TTC549 (cell line): Measurements from ENCODE around the gene CPLX3.

Source experiments
- FAIRE-seq: peaks from 2 replicates; lab custom pipeline; 2012; peaks lifted over from hg19 to GRCh38; lab: Jason Lieb, UNC

The CPLX3 gene

DNA sequence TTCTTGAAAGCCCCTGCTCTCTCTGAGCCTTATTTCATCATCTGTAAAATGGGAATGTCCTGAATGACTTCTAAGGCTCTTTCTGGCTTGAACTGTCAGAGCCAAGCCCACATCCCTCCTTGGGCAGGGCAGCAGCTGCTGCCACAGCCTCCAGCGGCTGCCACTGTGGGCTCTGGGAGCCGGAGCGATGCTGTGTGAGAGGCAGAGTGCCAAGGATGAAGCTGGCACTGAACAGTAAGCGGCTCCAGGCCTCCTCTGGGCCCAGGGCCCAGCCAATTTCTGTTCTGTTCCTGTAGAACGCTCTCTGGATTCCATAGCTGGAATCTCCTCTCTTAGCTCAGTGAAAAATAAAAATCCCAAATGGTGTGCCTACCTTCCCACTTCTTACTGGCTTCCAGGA, 4.4 kb downstream of the CPLX3 start:
- no peak for FAIRE-seq

DNA sequence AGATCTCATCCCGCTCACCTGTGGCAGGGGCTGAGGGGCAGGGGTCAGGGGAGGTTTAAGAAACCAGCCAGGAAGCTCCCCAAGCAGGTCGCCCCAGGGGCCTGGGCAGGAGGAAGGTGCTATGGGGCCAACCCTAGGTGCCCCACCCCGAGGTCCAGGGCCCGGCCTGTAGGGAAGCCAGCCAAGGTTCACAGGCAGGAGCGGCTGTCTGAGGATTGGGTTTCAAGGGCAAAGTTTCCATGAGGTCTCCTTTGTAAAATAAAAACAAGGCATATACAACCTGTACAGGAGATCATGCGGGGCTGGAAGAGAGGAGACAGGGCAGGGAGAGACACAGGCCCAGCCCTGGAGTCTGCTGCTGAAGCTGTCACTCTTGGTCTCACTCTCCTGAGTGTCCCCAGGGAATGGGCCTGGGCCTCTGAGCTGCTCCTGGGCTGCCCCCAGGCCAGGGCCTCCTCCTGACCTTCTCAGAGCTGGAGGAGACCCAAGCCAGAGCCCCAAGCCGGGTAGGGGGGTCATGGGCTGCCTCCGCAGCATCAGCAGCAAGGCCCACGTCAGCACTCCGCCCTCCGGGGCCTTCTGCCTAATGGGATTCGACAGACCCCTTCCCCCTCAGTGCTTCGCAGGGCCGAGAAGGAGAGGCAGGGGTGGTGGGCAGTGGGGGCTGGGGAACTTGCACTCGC, 5.5 kb downstream of the CPLX3 start:
- FAIRE-seq: no peak

- FAIRE-seq: no peak
These were observed 6.4 kb downstream of the CPLX3 start for GRCh38 chr15:74832826-74833225.

- FAIRE-seq: no peak
These were observed 7.1 kb downstream of the CPLX3 start for GRCh38 chr15:74833376-74834107.

DNA sequence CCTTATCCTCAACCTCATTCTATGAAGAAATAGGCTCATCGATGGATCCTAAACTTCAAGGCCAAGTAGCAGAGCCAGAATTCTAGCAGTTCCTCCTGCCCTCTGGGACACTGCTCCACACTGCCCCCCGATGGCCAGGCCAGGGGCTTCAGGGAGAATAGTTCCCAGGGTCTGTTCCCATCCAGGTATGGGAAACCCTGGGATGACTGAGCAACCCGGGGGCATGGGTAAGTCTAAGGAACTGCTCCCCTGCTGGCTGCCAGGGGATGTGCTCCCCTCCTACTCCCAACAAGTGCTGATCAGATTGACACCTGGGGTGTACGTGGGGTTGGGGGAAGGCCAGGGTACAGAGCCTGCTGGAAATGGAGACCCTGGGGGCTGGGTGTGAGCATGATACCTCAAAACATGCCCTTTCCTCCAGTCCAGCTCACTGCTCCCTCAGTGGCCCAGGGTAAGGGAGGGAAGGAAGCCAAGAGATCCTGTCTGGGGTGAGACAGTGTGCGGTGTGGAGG, 8.9 kb downstream of the CPLX3 start:
- no peak for FAIRE-seq

- FAIRE-seq: no peak
These were observed 10.4 kb downstream of the CPLX3 start for GRCh38 chr15:74836846-74837245.

DNA sequence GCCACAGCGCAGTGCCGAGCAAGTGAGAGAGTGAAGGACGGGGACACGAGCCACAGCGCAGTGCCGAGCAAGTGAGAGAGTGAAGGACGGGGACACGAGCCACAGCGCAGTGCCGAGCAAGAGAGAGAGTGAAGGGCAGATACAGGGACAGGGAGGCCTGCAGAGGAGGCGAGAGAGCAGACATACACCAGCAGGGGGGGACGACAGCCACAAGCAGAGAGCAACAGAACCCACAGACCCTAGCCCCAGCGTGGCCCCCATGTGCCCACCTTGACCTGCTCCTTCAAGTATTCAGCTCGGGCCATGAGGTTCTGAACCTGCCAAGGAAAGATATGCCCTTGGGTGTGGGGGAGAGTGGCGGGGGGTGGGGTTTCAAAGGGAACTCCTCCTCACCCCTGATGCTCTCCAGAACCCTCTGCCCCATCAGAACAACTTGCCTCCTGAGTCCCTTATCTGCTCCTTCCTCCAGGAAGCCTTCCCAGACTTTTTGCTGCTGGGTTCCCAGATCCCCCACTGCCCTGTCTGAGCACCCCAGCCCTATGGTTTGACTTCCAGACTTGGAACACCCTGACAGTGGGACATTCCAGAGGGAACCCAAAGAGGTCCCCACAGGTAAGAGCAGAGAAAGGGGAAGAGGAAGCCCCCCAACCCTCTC, 11.2 kb downstream of the CPLX3 start:
- no peak for FAIRE-seq

DNA sequence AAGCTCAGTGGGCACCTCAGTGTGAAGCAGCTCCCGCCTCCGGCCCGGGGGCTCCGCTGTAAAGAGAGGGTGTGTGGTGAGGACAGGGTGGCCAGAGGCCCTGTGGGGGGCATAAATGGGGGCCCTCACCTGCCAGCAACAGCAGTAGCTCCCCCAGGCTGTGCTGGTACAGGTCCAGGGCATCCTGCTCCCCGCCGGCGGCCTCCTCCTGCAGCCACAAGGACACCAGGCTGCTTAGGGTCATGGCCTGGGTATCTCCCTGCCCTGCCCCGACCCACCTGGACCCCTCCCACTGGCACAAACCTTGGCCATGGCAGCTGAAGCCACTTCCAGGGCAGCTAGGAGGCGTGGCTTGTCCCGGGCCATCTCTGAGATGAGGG, 11.7 kb downstream of the CPLX3 start:
- FAIRE-seq: no peak

- no peak for FAIRE-seq
These were observed 12.5 kb downstream of the CPLX3 start for GRCh38 chr15:74838746-74839525.

DNA sequence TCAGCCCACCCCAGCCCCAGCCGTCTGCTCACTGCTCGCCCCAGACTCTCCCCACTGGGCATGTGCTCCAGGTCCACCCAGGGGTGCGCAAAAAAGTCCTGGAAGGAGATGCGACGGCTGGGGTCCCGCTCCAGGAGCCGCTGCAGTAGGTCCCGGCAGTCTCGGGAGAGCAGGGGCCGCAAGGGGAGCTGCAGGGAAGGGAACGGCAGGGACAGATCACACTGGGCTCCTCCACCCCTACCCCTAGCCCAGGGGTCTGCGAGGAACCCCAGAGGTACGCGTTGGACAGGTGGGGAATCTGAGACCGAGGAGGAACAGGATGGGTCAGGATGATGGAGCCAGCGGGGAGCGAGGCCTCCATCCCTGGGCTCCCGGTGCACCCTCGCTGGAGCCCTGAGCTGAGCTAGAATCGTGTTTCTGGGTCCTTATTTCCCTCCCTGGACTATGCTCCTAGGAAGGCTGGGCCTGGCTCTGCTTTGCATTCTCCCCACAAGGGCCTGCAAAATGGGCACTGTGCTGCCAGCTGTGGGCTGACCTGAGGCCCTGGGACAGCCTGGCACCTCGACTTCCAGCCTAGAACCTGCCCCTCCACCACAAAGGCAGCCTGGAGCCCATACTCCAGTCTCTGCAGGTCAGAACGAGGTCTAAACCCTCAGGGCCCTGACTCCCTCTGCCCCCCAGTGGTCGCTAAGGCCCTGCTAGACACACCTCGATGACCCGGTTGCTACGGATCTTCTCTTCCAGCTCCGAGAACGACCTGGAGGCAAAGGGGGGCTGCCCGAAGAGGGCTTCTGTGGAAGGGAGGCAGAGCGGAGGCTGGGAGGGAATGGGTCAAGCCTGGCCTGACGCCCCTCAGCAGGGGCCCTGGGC, 13.3 kb downstream of the CPLX3 start:
- FAIRE-seq: no peak

GRCh38 chr15:74840851-74841775, 14.7 kb downstream of the CPLX3 start:
- no peak for FAIRE-seq

GRCh38 chr15:74841891-74842373, 15.5 kb downstream of the CPLX3 start:
- FAIRE-seq: no peak

DNA sequence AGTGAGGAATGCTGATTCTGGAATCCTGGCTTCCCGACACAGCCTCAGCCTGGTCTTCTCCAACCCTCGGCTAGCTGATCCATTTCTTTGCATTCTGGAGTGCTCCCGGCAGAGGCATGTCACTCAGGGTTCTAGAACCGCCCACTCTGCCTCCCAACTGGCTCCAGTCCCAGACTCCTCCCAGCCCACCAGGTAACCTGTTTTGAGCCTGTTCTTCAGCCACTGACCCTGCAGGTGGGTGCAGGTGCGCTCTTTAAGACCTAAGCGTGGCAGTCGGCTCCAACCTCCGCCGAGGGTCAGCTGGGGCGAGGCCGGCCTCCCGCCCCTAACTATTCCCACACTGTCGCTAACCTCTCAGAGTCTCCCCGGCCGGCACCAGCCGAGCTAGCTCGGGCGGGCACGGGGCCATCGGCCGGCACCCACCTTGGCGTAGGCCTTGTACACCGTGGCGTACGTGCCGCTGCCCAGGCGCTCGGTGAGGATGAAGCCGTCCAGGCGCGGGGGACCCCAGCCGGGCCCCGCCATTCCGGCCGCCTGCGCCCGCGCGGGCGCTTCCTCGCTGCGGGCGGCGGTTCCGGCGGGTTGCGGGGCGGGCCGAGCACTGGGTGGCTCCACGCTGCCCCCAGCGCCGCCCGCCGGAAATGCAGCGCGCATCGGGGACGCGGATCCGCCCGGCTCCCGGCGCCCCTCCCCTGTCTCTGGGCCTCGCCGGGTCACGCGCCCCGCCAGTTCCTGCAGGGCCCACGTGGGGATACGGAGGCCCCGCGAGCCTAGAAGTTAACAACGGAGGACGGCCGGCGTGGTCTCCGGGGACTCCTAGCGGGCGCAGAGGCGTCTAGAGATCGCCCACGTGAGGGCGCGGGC, 16.4 kb downstream of the CPLX3 start, which contains the start of gene ULK3:
TSS of gene ULK3 (minus strand) at position 576 of the 864 bp plus-strand sequence. CDS start at position 525, 51 bp downstream.
- no peak for FAIRE-seq

GRCh38 chr15:74843445-74843828, 17.0 kb downstream of the CPLX3 start:
- FAIRE-seq: no peak

DNA sequence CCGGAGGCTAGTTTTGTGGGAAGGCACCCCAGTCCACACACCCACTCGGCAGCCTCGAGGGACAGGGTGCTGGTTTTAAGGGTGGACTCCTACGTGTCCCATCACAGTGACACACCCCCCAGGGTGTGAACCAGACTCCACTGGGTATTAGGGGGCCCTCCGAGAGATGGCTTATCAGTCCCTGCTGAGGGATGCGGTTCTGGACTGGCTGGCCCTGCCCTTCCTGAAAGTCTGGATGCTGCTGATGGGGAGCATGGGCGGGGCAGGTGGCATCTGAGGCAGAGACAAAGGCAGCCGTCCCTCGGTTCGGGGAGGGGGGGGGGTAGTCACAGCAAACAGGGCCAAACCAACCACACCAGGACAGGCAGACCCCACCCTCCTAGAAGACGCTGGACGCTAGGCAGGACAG, 17.5 kb downstream of the CPLX3 start:
- FAIRE-seq: no peak

- no peak for FAIRE-seq
These were observed 18.1 kb downstream of the CPLX3 start for GRCh38 chr15:74844319-74845207.

DNA sequence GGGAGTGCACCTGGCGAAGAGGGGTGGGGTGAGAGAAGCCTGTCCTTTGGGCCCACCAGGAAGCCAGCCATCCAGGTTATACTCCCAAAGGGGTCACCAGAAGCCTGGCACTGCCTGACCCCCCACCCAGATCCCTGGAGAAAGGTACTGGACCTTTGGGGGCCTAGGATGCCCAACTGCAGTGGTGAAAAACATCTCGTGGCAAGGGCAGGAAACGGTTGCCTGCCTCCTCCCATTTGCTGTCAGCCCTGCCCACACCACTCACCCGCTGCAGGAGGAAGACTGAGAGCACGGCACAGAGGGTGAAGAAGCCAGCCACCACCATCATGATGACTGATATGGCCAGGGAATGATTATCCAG, 18.8 kb downstream of the CPLX3 start:
- no peak for FAIRE-seq

GRCh38 chr15:74845581-74845980, 19.2 kb downstream of the CPLX3 start:
- no peak for FAIRE-seq
